GM12878 (cell line): Measurements from ENCODE around the gene ZNF71.

Source experiments
- CEBPB ChIP-seq, 2 experiments: fragments of 150-350 bp in 1 of 2; IDR thresholded peaks; 2 replicates each; pipeline ENCODE4 v1.6.1; 2012 to 2014; ENCODE audit warnings: low read depth in 2 of 2, low read length in 2 of 2, borderline replicate concordance in 1 of 2, inconsistent platforms in 1 of 2
- CEBPZ ChIP-seq: fragments of 150-350 bp; IDR thresholded peaks from 2 replicates; pipeline ENCODE4 v1.6.1; 2016; ENCODE audit warnings: low read depth, low read length
- EP300 ChIP-seq, 2 experiments: fragments of 150-350 bp in 1 of 2; IDR thresholded peaks; 2 replicates each; pipeline ENCODE4 v1.6.1; 2011 to 2012; ENCODE audit warnings: low read depth in 2 of 2, low read length in 2 of 2, borderline replicate concordance in 1 of 2, improper control_type of control experiment in 1 of 2, inconsistent platforms in 1 of 2; ENCODE audit not compliant: control insufficient read depth in 1 of 2
- EZH2 ChIP-seq: IDR thresholded peaks from 2 replicates; pipeline ENCODE4 v1.6.1; 2012; ENCODE audit warnings: low read depth, mild to moderate bottlenecking, control low read depth, inconsistent platforms, low read length, borderline replicate concordance; ENCODE audit not compliant: control insufficient read depth
- NKRF ChIP-seq: fragments of 450-650 bp; conservative IDR thresholded peaks from 2 replicates; pipeline ENCODE4 v1.6.1; 2017; ENCODE audit warnings: mild to moderate bottlenecking, moderate library complexity
- REST ChIP-seq: IDR thresholded peaks from 2 replicates; pipeline ENCODE4 v1.6.1; 2012; ENCODE audit warnings: mild to moderate bottlenecking, low read depth, low read length
- SIX5 ChIP-seq: IDR thresholded peaks from 2 replicates; pipeline ENCODE4 v1.6.1; 2011; ENCODE audit warnings: mild to moderate bottlenecking, low read depth, low read length, moderate library complexity; ENCODE audit not compliant: severe bottlenecking
- SREBF1 ChIP-seq: IDR thresholded peaks from 2 replicates; pipeline ENCODE4 v1.6.1; 2012; ENCODE audit warnings: mild to moderate bottlenecking, low read length
- TAF1 ChIP-seq: IDR thresholded peaks from 2 replicates; pipeline ENCODE4 v1.6.1; 2011; ENCODE audit warnings: mild to moderate bottlenecking, low read depth, low read length, borderline replicate concordance

GRCh38 chr19:56633021-56633420, 37.9 kb downstream of the ZNF71 start:
- TF ChIP-seq REST (no peak), EZH2 (no peak), SREBF1 (no peak), CEBPB (IDR thresholded peaks at IDR 0.05; ENCODE audit: borderline replicate concordance in 1 of 2, low read depth in 2 of 2, low read length in 2 of 2) (no peak), EP300 (IDR thresholded peaks at IDR 0.05; ENCODE audit: borderline replicate concordance in 1 of 2, control insufficient read depth in 1 of 2, low read depth in 2 of 2, low read length in 2 of 2) (no peak), TAF1 (no peak), CEBPZ (no peak), NKRF (no peak), SIX5 (no peak)
